ENCODE results near the gene MLLT10.

MLLT10 gene

GRCh38 chr10:21533467-21534279 is at the start of gene MLLT10:
MLLT10 (plus strand) TSS chr10:21534232; CDS start chr10:21534645, 413 bp downstream.
- DNase-seq (ENCODE audit: low spot score) = peak; percentile 75

GRCh38 chr10:21487416-21488180 is 46.4 kb upstream of the MLLT10 start:
- no peak for DNase-seq (ENCODE audit: low spot score)

- DNase-seq (ENCODE audit: low spot score) = no peak
These were observed 45.6 kb upstream of the MLLT10 start for GRCh38 chr10:21488246-21488956.

GRCh38 chr10:21488957-21489446 is 45.0 kb upstream of the MLLT10 start:
- no peak for DNase-seq (ENCODE audit: low spot score)

- no peak for DNase-seq (ENCODE audit: low spot score)
These were observed 43.9 kb upstream of the MLLT10 start for GRCh38 chr10:21490028-21490710.

- no peak for DNase-seq (ENCODE audit: low spot score)
These were observed 43.3 kb upstream of the MLLT10 start for GRCh38 chr10:21490711-21491105.

- DNase-seq (ENCODE audit: low spot score) = no peak
These were observed 41.6 kb upstream of the MLLT10 start for GRCh38 chr10:21492421-21492820.

- DNase-seq (ENCODE audit: low spot score) = no peak
These were observed 40.2 kb upstream of the MLLT10 start for GRCh38 chr10:21493784-21494183.

- no peak for DNase-seq (ENCODE audit: low spot score)
These were observed 39.6 kb upstream of the MLLT10 start for GRCh38 chr10:21494191-21495001.

- DNase-seq (ENCODE audit: low spot score) = no peak
These were observed 38.9 kb upstream of the MLLT10 start for GRCh38 chr10:21495002-21495751.

GRCh38 chr10:21495752-21496342 is 38.2 kb upstream of the MLLT10 start:
- DNase-seq (ENCODE audit: low spot score) = peak; percentile 70

- DNase-seq (ENCODE audit: low spot score) = no peak
These were observed 37.5 kb upstream of the MLLT10 start for GRCh38 chr10:21496343-21497176.

GRCh38 chr10:21497177-21497807 is 36.7 kb upstream of the MLLT10 start:
- DNase-seq (ENCODE audit: low spot score) = peak; percentile 35

GRCh38 chr10:21498377-21498776 is 35.7 kb upstream of the MLLT10 start:
- no peak for DNase-seq (ENCODE audit: low spot score)

- DNase-seq (ENCODE audit: low spot score) = no peak
These were observed 35.0 kb upstream of the MLLT10 start for GRCh38 chr10:21498986-21499385.

GRCh38 chr10:21499701-21500577 is 34.1 kb upstream of the MLLT10 start:
- DNase-seq (ENCODE audit: low spot score) = no peak

GRCh38 chr10:21500578-21500910 is 33.5 kb upstream of the MLLT10 start:
- DNase-seq (ENCODE audit: low spot score) = no peak

- DNase-seq (ENCODE audit: low spot score) = no peak
These were observed 32.9 kb upstream of the MLLT10 start for GRCh38 chr10:21501091-21501490.

Measured in hematopoietic multipotent progenitor cell treated with erythropoietin and hydrocortisone succinate and interleukin-3 and kit ligand, for 15 days (in vitro differentiated cells).